Vagina (tissue), 2 donors: ENCODE results near the gene DPEP1.
"Not testable (repeated sequence)": the region's sequence is repeated elsewhere in the genome, so short reads cannot be mapped to it uniquely, and the experiment has no call there.

ENCODE experiments used
- POLR2A ChIP-seq, 2 donors: fragments of 450-650 bp; IDR thresholded peaks; one replicate each; pipeline ENCODE4 v1.6.1; 2017; ENCODE audit warnings: antibody characterized with exemption in 2 of 2, mild to moderate bottlenecking in 2 of 2, moderate library complexity in 2 of 2
- POLR2AphosphoS5 ChIP-seq, 2 donors: sonication (generic); formaldehyde crosslinking; IDR thresholded peaks; one replicate each; pipeline ENCODE4 v1.9.0; 2017; ENCODE audit warnings: antibody characterized with exemption in 2 of 2, mild to moderate bottlenecking in 2 of 2, low read depth in 1 of 2; ENCODE audit not compliant: insufficient read depth in 1 of 2
- TF ChIP-seq, protein P1 (sequence below), 3 experiments: fragments of 450-650 bp in 2 of 3; fragments of 200-600 bp in 1 of 3; sonication (generic) in 1 of 3; IDR thresholded peaks; one replicate each; pipeline ENCODE4 v1.5.1; 2017 to 2019; ENCODE audit warnings: antibody characterized with exemption in 3 of 3, mild to moderate bottlenecking in 2 of 3, moderate library complexity in 2 of 3

DNA sequence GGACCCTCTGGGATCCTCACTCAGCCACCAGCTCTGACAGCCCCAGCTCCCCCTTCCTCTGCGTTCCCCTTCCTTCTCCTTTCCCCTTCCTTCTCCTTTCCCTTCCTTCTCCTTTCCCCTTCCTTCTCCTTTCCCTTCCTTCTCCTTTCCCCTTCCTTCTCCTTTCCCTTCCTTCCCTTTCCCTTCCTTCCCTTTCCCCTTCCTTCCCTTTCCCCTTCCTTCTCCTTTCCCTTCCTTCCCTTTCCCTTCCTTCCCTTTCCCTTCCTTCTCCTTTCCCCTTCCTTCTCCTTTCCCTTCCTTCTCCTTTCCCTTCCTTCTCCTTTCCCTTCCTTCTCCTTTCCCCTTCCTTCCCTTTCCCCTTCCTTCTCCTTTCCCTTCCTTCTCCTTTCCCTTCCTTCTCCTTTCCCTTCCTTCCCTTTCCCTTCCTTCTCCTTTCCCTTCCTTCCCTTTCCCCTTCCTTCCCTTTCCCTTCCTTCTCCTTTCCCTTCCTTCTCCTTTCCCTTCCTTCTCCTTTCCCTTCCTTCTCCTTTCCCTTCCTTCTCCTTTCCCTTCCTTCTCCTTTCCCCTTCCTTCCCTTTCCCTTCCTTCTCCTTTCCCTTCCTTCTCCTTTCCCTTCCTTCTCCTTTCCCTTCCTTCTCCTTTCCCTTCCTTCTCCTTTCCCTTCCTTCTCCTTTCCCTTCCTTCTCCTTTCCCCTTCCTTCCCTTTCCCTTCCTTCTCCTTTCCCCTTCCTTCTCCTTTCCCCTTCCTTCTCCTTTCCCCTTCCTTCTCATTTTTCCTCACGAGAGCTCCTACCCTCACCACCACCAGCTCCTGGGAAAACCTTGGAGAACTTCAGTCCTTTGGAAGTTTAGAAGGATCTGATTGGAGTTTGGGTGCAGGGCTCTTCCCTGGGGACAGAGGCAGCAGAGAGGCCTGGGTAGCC lies 21.3 kb downstream of the DPEP1 start:
- not testable (repeated sequence) for TF ChIP-seq POLR2AphosphoS5 (IDR thresholded peaks at IDR 0.05; ENCODE audit: insufficient read depth in 1 of 2, low read depth in 1 of 2); POLR2A (IDR thresholded peaks at IDR 0.05)
- TF ChIP-seq, protein P1, sequence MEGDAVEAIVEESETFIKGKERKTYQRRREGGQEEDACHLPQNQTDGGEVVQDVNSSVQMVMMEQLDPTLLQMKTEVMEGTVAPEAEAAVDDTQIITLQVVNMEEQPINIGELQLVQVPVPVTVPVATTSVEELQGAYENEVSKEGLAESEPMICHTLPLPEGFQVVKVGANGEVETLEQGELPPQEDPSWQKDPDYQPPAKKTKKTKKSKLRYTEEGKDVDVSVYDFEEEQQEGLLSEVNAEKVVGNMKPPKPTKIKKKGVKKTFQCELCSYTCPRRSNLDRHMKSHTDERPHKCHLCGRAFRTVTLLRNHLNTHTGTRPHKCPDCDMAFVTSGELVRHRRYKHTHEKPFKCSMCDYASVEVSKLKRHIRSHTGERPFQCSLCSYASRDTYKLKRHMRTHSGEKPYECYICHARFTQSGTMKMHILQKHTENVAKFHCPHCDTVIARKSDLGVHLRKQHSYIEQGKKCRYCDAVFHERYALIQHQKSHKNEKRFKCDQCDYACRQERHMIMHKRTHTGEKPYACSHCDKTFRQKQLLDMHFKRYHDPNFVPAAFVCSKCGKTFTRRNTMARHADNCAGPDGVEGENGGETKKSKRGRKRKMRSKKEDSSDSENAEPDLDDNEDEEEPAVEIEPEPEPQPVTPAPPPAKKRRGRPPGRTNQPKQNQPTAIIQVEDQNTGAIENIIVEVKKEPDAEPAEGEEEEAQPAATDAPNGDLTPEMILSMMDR (IDR thresholded peaks at IDR 0.05) = not testable (repeated sequence)
